HepG2 (cell line): ENCODE results near the gene AXIN2. TPM values are rescaled to one million over a fixed set of nuclear protein-coding genes. Genes with fewer than 3 reads are reported as not detected.

Experiments used
- ATF2 ChIP-seq: sonication (generic); formaldehyde crosslinking; IDR thresholded peaks from 2 replicates; pipeline ENCODE4 v1.4.0; 2020; ENCODE audit warnings: missing genetic modification reagents
- CBX5 ChIP-seq: sonication (generic); formaldehyde crosslinking; IDR thresholded peaks from 2 replicates; pipeline ENCODE4 v1.4.0; 2020; ENCODE audit warnings: missing genetic modification reagents, borderline replicate concordance
- FOXC1 ChIP-seq: sonication (generic); formaldehyde crosslinking; IDR thresholded peaks from 2 replicates; pipeline ENCODE4 v1.8.0; 2022; ENCODE audit warnings: mild to moderate bottlenecking, missing genetic modification reagents, borderline replicate concordance
- GATA4 ChIP-seq: sonication (generic); IDR thresholded peaks from 2 replicates; pipeline ENCODE4 v1.6.1; 2016; ENCODE audit warnings: antibody characterized with exemption, low read depth, borderline replicate concordance
- JUNB ChIP-seq: sonication (generic); formaldehyde crosslinking; IDR thresholded peaks from 2 replicates; pipeline ENCODE4 v1.8.0; 2022; ENCODE audit warnings: missing genetic modification reagents, mild to moderate bottlenecking, borderline replicate concordance
- KDM1A ChIP-seq: IDR thresholded peaks from 2 replicates; pipeline ENCODE4 v1.6.1; 2016; ENCODE audit warnings: missing compliant biosample characterization
- KLF6 ChIP-seq: IDR thresholded peaks from 2 replicates; pipeline ENCODE4 v1.8.0; 2016; ENCODE audit warnings: missing biosample characterization, missing genetic modification reagents
- MIXL1 ChIP-seq: IDR thresholded peaks from 2 replicates; pipeline ENCODE4 v1.6.1; 2016
- NR1H2 ChIP-seq: sonication (generic); formaldehyde crosslinking; IDR thresholded peaks from 2 replicates; pipeline ENCODE4 v1.8.1; 2022; ENCODE audit warnings: low read depth, missing genetic modification reagents, borderline replicate concordance
- PCBP2 ChIP-seq: fragments of 200-400 bp; formaldehyde crosslinking; optimal IDR thresholded peaks from 2 replicates; pipeline ENCODE3; 2018; ENCODE audit warnings: low read length, low read depth; ENCODE audit not compliant: poor library complexity, severe bottlenecking
- RARG ChIP-seq: sonication (generic); formaldehyde crosslinking; IDR thresholded peaks from 2 replicates; pipeline ENCODE4 v1.4.0; 2020; ENCODE audit warnings: low read depth, mild to moderate bottlenecking, missing genetic modification reagents
- RBFOX2 ChIP-seq: fragments of 200-400 bp; formaldehyde crosslinking; IDR thresholded peaks from 2 replicates; pipeline ENCODE4 v1.6.1; 2017; ENCODE audit warnings: low read depth, mild to moderate bottlenecking, low read length
- REXO4 ChIP-seq: sonication (generic); formaldehyde crosslinking; IDR thresholded peaks from 2 replicates; pipeline ENCODE4 v1.8.0; 2022; ENCODE audit warnings: missing genetic modification reagents, mild to moderate bottlenecking, borderline replicate concordance
- RNF2 ChIP-seq: fragments of 450-650 bp; conservative IDR thresholded peaks from 2 replicates; pipeline ENCODE4 v1.6.1; 2016; ENCODE audit warnings: low read depth
- SETDB1 ChIP-seq: sonication (generic); formaldehyde crosslinking; IDR thresholded peaks from 2 replicates; pipeline ENCODE4 v1.5.1; 2020; ENCODE audit warnings: missing genetic modification reagents, mild to moderate bottlenecking, borderline replicate concordance
- TEAD2 ChIP-seq: sonication (generic); formaldehyde crosslinking; IDR thresholded peaks from 2 replicates; pipeline ENCODE4 v1.9.0; 2021; ENCODE audit warnings: missing genetic modification reagents
- TRIM22 ChIP-seq: fragments of 450-650 bp; IDR thresholded peaks from 2 replicates; pipeline ENCODE4 v1.6.1; 2017
- ZBTB20 ChIP-seq: sonication (generic); formaldehyde crosslinking; IDR thresholded peaks from 2 replicates; pipeline ENCODE4 v1.8.1; 2023; ENCODE audit warnings: missing genetic modification reagents, low read depth, mild to moderate bottlenecking, borderline replicate concordance
- ZFY ChIP-seq: sonication (generic); formaldehyde crosslinking; IDR thresholded peaks from 2 replicates; pipeline ENCODE4 v1.4.0; 2020; ENCODE audit warnings: missing genetic modification reagents
- ZNF101 ChIP-seq: sonication (generic); formaldehyde crosslinking; IDR thresholded peaks from 2 replicates; pipeline ENCODE4 v1.4.0; 2020; ENCODE audit warnings: mild to moderate bottlenecking, low read depth, missing genetic modification reagents, borderline replicate concordance
- ZNF143 ChIP-seq: sonication (generic); formaldehyde crosslinking; IDR thresholded peaks from 2 replicates; pipeline ENCODE4 v1.4.0; 2020; ENCODE audit warnings: missing genetic modification reagents
- ZNF282 ChIP-seq: fragments of 450-650 bp; IDR thresholded peaks from 2 replicates; pipeline ENCODE4 v1.6.1; 2018; ENCODE audit not compliant: partially characterized antibody
- ZNF3 ChIP-seq: IDR thresholded peaks from 2 replicates; pipeline ENCODE4 v1.7.0; 2017; ENCODE audit warnings: inconsistent platforms
- ZNF512 ChIP-seq: sonication (generic); formaldehyde crosslinking; IDR thresholded peaks from 2 replicates; pipeline ENCODE4 v1.4.0; 2020; ENCODE audit warnings: mild to moderate bottlenecking, missing genetic modification reagents
- polyA plus RNA-seq, 8 experiments: library from polyadenylated mRNA; depleted of rRNA in 3 of 8; stranded (reverse) in 7 of 8; unstranded in 1 of 8; fragments of >200 nt; fragmentation: Illumina TruSeq in 4 of 8; extraction: Trizol in 4 of 8; gene quantifications; 2 replicates each; pipeline versions ENCODE4 v1.2.1 to v1.2.3, GENCODE V29; 2011 to 2016; ENCODE audit warnings: low read depth in 4 of 8, missing spikeins in 1 of 8, mixed read lengths in 1 of 8; ENCODE audit not compliant: insufficient read depth in 1 of 8
- total RNA-seq, 5 experiments: library from RNA; depleted of rRNA; stranded (reverse); fragments of >200 nt; fragmentation: Illumina TruSeq; extraction: Trizol; gene quantifications; 2 replicates each; pipeline ENCODE4 v1.2.3, GENCODE V29; 2016; ENCODE audit warnings: low read depth in 1 of 5
- TF ChIP-seq, protein P1 (sequence below): sonication (generic); formaldehyde crosslinking; IDR thresholded peaks from 2 replicates; pipeline ENCODE4 v1.4.0; 2020; ENCODE audit warnings: mild to moderate bottlenecking, missing genetic modification reagents

The AXIN2 gene
- total and polyA plus RNA-seq, 2 of the 13 experiments (the other 11 are each of a cell fraction or from before 2014, with no cell fraction given) = 58.6 to 63.4 TPM

DNA sequence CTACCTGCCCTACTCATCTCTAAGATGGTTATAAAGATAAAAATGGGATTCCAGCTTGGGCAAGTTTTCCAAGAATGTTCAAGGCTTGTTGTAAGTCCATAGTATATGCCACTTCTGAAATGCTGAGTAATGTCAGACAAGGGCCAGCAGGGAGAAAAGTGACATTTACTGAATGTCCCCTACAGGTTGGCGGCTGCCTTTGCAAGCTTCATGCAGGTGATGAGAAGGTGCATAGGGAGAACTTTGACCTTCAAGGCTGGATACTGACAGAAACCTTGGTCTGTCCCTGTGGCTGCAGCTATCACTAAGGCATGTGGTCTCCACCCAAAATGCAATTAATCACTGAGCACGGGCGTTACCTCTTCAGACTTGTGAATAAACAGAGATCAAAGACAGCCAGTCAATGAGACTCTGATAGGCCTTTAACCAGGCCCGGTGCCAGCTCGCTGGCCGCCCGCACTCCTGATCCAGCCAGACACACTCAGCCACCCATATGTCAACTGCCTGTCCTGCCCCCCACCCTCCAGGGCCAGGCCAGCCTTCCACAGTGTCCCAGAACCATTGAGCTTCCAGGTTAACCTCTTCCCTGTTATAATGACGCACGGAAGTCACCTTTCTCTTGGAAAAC is 26.8 kb upstream of the AXIN2 start (continued):
- TF ChIP-seq ZNF101 (CRISPR knock-in tag) (no peak), ZNF3 (no peak), ZNF512 (CRISPR knock-in tag) (no peak), ZBTB20 (CRISPR knock-in tag) (no peak), RBFOX2 (no peak), FOXC1 (CRISPR knock-in tag) (no peak), KDM1A (CRISPR knock-in tag) (peak; percentile 28), RARG (CRISPR knock-in tag) (no peak), TRIM22 (no peak), RNF2 (no peak), KLF6 (no peak), ZNF282 (no peak), GATA4 (peak; percentile 31; the same call in 1 of the 2 replicates), ATF2 (CRISPR knock-in tag) (0 out of 2 replicates have a peak, but pooled peaks have one; percentile 15), REXO4 (CRISPR knock-in tag) (no peak), TEAD2 (no peak), ZFY (CRISPR knock-in tag) (peak; percentile 22; the same call in 1 of the 2 replicates), PCBP2 (no peak), JUNB (CRISPR knock-in tag) (no peak), CBX5 (CRISPR knock-in tag) (peak; percentile 81), NR1H2 (CRISPR knock-in tag) (no peak), MIXL1 (CRISPR knock-in tag) (no peak), ZNF143 (CRISPR knock-in tag) (peak; percentile 42; the same call in 1 of the 2 replicates), SETDB1 (no peak)
- TF ChIP-seq, protein P1, sequence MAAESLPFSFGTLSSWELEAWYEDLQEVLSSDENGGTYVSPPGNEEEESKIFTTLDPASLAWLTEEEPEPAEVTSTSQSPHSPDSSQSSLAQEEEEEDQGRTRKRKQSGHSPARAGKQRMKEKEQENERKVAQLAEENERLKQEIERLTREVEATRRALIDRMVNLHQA (CRISPR knock-in tag) = no peak
